Esophagus muscularis mucosa (tissue), 4 donors: ENCODE results near the gene ERBB4. TPM values are rescaled to one million over a fixed set of nuclear protein-coding genes. Genes with fewer than 3 reads are reported as not detected.

Source experiments
- DNase-seq: peaks from one replicate; pipeline ENCODE4 v3.0.0-alpha.2; 2017; ENCODE audit errors: extremely low spot score
- H3K27ac ChIP-seq, 4 donors: fragments of 200-600 bp; sonication (generic); replicated peaks in 1 of 4; 1 replicate in 3 of 4; 2 replicates in 1 of 4; pipeline ENCODE4 v1.5.1; 2016 to 2019; ENCODE audit warnings: mild to moderate bottlenecking in 1 of 4
- H3K27me3 ChIP-seq, 4 donors: fragments of 200-600 bp; sonication (generic); one replicate each; pipeline versions ENCODE4 v1.5.1 to v1.6.0; 2016 to 2019
- H3K36me3 ChIP-seq, 4 donors: fragments of 200-600 bp; sonication (generic); one replicate each; pipeline ENCODE4 v1.5.1; 2016 to 2019
- H3K4me1 ChIP-seq, 4 donors: fragments of 200-600 bp; sonication (generic); one replicate each; pipeline ENCODE4 v1.5.1; 2016 to 2019
- H3K4me3 ChIP-seq, 4 donors: fragments of 200-600 bp; sonication (generic); 1 replicate in 2 of 4; 2 replicates in 2 of 4; pipeline ENCODE4 v1.5.1; 2016 to 2019; ENCODE audit warnings: mild to moderate bottlenecking in 4 of 4, moderate library complexity in 1 of 4
- H3K9me3 ChIP-seq, 4 donors: fragments of 200-600 bp; sonication (generic); 1 replicate in 3 of 4; 2 replicates in 1 of 4; pipeline ENCODE4 v1.5.1; 2016 to 2019
- EP300 ChIP-seq: sonication (generic); formaldehyde crosslinking; IDR thresholded peaks from one replicate; pipeline ENCODE4 v1.6.1; 2017; ENCODE audit warnings: antibody characterized with exemption
- POLR2A ChIP-seq: fragments of 450-650 bp; IDR thresholded peaks from one replicate; pipeline ENCODE4 v1.6.1; 2017; ENCODE audit warnings: antibody characterized with exemption, moderate library complexity, mild to moderate bottlenecking, low read depth
- POLR2AphosphoS5 ChIP-seq, 2 donors: sonication (generic); formaldehyde crosslinking; IDR thresholded peaks; one replicate each; pipeline ENCODE4 v1.6.1; 2017; ENCODE audit warnings: antibody characterized with exemption in 2 of 2
- WGBS: methylation state at CpG from one replicate; pipeline ENCODE4 v1.1.5; 2018; 5-methylcytosine and 5-hydroxymethylcytosine counted together
- intact Hi-C: fragments of 100-400 bp; cut with DNase I; formaldehyde crosslinking; loops from one replicate; pipeline ENCODE4 v1.15.1; 2023
- total RNA-seq, 4 donors: library from RNA; depleted of rRNA; stranded (reverse); fragments of >200 nt; gene quantifications; one replicate each; pipeline versions ENCODE4 v1.1.0 to v1.2.1, GENCODE V29; 2016
- TF ChIP-seq, protein P1 (sequence below), 3 experiments: fragments of 200-600 bp in 2 of 3; fragments of 450-650 bp in 1 of 3; sonication (generic) in 2 of 3; IDR thresholded peaks; one replicate each; pipeline ENCODE4 v1.5.1; 2017 to 2019; ENCODE audit warnings: antibody characterized with exemption in 3 of 3, mild to moderate bottlenecking in 2 of 3, moderate library complexity in 1 of 3

Gene ERBB4
- total RNA-seq, 4 donors from 2014 or later = under 0.01 to 0.19 (median 0.17) TPM

DNA sequence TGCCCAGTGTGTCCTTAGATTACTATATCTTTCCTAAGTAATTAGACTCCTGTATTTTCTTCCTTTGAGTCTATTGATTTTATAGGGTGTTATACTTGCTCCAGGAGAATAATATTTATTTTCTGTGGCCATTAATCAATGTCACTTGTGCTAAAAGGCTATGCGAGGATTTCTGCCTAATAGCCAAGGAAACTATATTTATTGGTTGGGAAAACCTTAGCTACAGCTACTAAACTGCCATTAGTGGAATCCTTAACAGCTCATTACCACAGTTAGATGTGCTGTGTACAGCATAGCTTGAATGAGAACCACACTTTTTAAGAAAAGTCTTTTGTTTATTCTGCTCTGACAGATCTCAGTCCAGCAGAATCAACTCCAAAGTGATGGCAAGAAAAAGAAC, 537.3 kb downstream of the ERBB4 start:
- H3K9me3 ChIP-seq = no peaks in the 10 kb centered on the region
- intact Hi-C loops = no loop called here
- H3K4me3 ChIP-seq = no peak overlapping the region
- TF ChIP-seq POLR2AphosphoS5 (IDR thresholded peaks at IDR 0.05) = no peak
- no peak for TF ChIP-seq POLR2A
- no peak for TF ChIP-seq EP300
- TF ChIP-seq, protein P1, sequence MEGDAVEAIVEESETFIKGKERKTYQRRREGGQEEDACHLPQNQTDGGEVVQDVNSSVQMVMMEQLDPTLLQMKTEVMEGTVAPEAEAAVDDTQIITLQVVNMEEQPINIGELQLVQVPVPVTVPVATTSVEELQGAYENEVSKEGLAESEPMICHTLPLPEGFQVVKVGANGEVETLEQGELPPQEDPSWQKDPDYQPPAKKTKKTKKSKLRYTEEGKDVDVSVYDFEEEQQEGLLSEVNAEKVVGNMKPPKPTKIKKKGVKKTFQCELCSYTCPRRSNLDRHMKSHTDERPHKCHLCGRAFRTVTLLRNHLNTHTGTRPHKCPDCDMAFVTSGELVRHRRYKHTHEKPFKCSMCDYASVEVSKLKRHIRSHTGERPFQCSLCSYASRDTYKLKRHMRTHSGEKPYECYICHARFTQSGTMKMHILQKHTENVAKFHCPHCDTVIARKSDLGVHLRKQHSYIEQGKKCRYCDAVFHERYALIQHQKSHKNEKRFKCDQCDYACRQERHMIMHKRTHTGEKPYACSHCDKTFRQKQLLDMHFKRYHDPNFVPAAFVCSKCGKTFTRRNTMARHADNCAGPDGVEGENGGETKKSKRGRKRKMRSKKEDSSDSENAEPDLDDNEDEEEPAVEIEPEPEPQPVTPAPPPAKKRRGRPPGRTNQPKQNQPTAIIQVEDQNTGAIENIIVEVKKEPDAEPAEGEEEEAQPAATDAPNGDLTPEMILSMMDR (IDR thresholded peaks at IDR 0.05) = no peak
- H3K4me1 ChIP-seq = no peaks in the 10 kb centered on the region
- 7% methylated on average over 1 of the region's 1 CpG for WGBS
- H3K27me3 ChIP-seq = no peaks in the 10 kb centered on the region
- no peak overlapping the region for H3K27ac ChIP-seq
- no peak for DNase-seq
- H3K36me3 ChIP-seq = no peaks in the 10 kb centered on the region

DNA sequence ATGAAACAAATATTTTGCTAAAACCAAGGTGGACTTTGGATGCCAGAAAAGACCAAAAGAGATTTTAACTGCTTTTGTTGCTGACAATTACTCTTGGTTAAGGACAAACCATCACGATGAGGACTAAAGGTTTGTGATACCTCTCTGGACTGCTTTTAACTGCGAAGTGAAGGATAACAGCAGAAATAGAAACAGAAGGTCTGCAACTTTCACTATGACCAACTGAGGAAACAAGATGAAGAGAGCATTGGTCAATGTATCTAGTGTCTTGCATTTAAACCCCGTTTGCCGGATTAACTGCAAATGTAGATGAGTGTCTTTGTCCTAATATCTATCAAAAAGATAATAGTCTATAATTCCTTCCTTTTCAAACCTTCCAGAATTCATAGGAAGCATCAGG, 541.7 kb downstream of the ERBB4 start:
- Histone ChIP-seq H3K27ac (no peak overlapping the region), H3K27me3 (no peaks in the 10 kb centered on the region), H3K9me3 (no peaks in the 10 kb centered on the region), H3K4me1 (no peaks in the 10 kb centered on the region), H3K4me3 (no peak overlapping the region), H3K36me3 (no peaks in the 10 kb centered on the region)
- intact Hi-C loops = no loop called here
- TF ChIP-seq, protein P1 (IDR thresholded peaks at IDR 0.05) = no peak
- TF ChIP-seq POLR2A (no peak), EP300 (no peak), POLR2AphosphoS5 (IDR thresholded peaks at IDR 0.05) (no peak)
- 87% methylated on average over 4 of the region's 4 CpGs for WGBS
- no peak for DNase-seq

DNA sequence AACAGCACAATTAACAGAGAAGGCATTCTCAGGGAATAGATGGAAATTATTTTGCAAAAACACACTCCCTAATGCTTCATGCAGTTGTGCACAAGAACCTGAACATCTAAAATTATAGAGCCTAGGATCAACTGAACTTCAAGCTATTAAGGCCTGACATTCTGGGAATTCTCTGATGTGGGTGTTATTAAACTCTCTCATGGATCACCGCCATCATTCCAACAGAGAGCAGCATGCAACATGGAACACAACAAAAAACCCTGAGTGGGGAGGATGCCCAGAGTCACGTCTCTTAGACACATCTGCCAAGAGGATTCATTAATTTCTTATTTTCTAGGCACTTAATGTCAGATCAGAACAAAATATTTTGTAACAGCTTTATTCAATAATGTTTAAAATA, 543.8 kb downstream of the ERBB4 start:
- Histone ChIP-seq H3K36me3 (no peaks in the 10 kb centered on the region), H3K4me1 (no peaks in the 10 kb centered on the region), H3K27me3 (no peaks in the 10 kb centered on the region), H3K9me3 (no peaks in the 10 kb centered on the region), H3K27ac (no peak overlapping the region), H3K4me3 (no peak overlapping the region)
- TF ChIP-seq POLR2AphosphoS5 (IDR thresholded peaks at IDR 0.05) = no peak
- 47% methylated on average over 2 of the region's 2 CpGs for WGBS
- intact Hi-C loops = no loop called here
- no peak for DNase-seq

DNA sequence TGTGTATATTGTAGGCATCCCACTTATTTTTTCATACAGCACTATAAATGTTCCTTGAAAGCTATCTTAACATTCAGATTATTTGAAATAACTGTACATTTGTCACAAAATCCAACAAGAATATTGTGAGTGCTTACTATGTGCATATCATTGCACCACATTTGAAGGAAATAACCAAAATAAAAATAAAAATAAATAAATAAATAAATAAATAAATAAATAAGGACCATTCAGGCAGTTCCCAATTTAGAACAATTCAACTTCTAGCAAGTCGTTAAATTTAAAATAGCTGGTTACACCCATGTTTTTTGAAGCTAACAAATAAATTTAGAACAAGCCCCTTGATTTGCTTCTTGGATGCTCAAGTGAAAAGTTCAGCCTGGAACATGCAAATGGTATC, 548.3 kb downstream of the ERBB4 start:
- intact Hi-C loops = no loop called here
- Histone ChIP-seq H3K27me3 (no peaks in the 10 kb centered on the region), H3K27ac (no peak overlapping the region), H3K36me3 (no peaks in the 10 kb centered on the region), H3K9me3 (no peaks in the 10 kb centered on the region), H3K4me3 (no peak overlapping the region), H3K4me1 (no peaks in the 10 kb centered on the region)
- no peak for DNase-seq
- 96% methylated on average over 1 of the region's 1 CpG for WGBS
- TF ChIP-seq EP300 = no peak
- no peak for TF ChIP-seq POLR2AphosphoS5 (IDR thresholded peaks at IDR 0.05)
- TF ChIP-seq, protein P1 (IDR thresholded peaks at IDR 0.05) = no peak
- TF ChIP-seq POLR2A = no peak

DNA sequence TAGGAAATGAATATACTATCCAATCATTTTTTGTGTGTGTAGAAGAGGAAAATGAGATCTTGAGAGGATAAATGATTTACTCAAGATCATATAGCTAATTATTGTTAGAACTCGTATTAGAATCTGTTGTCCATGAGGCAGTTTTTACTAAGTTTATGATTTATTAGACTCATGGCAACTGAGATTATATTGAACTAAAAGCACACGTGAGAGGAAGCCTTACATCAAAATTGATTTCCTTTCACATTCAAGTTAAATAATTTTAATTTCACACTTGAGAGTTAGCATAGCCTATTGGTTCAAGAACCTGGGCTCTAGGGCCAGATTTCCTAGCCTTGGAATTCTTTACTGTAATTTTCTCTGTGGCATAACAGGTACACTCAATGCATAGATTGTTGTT, 552.3 kb downstream of the ERBB4 start:
- no peaks in the 10 kb centered on the region for H3K4me1 ChIP-seq
- intact Hi-C loops = no loop called here
- no peaks in the 10 kb centered on the region for H3K36me3 ChIP-seq
- no peak for DNase-seq
- TF ChIP-seq POLR2AphosphoS5 (IDR thresholded peaks at IDR 0.05) (no peak), POLR2A (no peak), EP300 (no peak)
- TF ChIP-seq, protein P1 (IDR thresholded peaks at IDR 0.05) = no peak
- no peaks in the 10 kb centered on the region for H3K9me3 ChIP-seq
- H3K27me3 ChIP-seq = no peaks in the 10 kb centered on the region
- no peak overlapping the region for H3K27ac ChIP-seq
- no peak overlapping the region for H3K4me3 ChIP-seq
- WGBS = 59% methylated on average over 2 of the region's 2 CpGs
